CD4-positive, alpha-beta T cell treated with Interleukin-4 for 4 hours (primary cell): ENCODE results near the gene TMEM11.

Source experiments
- DNase-seq: peaks from one replicate; pipeline ENCODE4 v3.0.0-alpha.2; 2020

The TMEM11 gene

DNA sequence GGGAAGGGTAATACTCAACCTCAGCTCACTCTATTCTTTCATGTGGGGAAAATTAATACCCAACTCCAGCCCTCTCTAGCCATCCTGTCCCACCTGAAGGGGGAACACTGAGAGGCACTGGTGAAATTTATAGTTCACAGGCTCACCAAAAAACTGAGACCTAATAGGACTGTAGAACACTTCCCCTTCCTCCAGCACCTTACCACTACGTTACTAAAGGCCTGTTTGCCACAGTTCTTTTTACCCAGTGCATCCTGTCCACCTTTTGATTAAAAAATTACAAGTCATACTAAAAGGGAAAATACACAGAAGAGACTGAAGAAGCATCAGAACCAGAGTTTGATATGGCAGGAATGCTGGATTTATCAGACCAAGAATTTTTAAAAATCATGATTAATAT, 61.2 kb downstream of the TMEM11 start:
- DNase-seq: no peak

- no peak for DNase-seq
Measured at GRCh38 chr17:21149621-21150020, 64.3 kb downstream of the TMEM11 start.
